Breast epithelium (tissue), 3 donors: Measurements from ENCODE around the gene MRPS2.
"Not testable (repeated sequence)": the region's sequence is repeated elsewhere in the genome, so short reads cannot be mapped to it uniquely, and the experiment has no call there.

Experiments
- POLR2A ChIP-seq: fragments of 450-650 bp; IDR thresholded peaks from one replicate; pipeline ENCODE4 v1.6.1; 2016; ENCODE audit warnings: antibody characterized with exemption, mild to moderate bottlenecking, moderate library complexity
- POLR2AphosphoS5 ChIP-seq, 3 donors: sonication (generic); formaldehyde crosslinking; IDR thresholded peaks; one replicate each; pipeline ENCODE4 v1.6.1; 2017; ENCODE audit warnings: antibody characterized with exemption in 3 of 3
- TF ChIP-seq, protein P1 (sequence below), 3 donors: fragments of 450-650 bp; IDR thresholded peaks; one replicate each; pipeline ENCODE4 v1.5.1; 2016 to 2017; ENCODE audit warnings: antibody characterized with exemption in 3 of 3, mild to moderate bottlenecking in 3 of 3, moderate library complexity in 3 of 3

DNA sequence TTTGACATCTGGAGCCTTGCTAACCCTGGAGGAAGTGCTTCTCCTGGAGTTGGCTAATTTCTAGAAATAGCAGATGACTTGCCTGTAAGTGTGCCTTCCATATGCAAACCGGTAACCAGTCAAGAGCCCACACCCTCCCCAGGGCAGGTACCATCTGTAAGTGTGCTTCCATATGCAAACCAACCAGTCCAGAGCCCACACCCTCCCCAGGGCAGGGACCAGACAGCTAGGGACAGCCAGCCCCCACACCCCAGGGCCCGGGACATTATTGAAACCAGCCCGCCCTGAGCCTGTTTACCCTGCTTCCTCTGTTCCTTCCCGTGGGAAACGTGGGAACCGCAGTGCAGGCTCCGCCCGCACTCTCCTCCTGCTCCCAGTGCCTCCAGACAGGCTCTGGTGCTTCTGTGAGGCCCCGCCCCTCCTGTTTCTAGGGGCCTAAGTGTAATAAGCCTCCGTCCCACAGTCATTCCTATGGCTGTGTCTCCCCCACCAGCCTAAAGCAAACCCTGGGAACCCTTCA lies 33.8 kb downstream of the MRPS2 start:
- not testable (repeated sequence) for TF ChIP-seq POLR2A; POLR2AphosphoS5 (IDR thresholded peaks at IDR 0.05)
- TF ChIP-seq, protein P1, sequence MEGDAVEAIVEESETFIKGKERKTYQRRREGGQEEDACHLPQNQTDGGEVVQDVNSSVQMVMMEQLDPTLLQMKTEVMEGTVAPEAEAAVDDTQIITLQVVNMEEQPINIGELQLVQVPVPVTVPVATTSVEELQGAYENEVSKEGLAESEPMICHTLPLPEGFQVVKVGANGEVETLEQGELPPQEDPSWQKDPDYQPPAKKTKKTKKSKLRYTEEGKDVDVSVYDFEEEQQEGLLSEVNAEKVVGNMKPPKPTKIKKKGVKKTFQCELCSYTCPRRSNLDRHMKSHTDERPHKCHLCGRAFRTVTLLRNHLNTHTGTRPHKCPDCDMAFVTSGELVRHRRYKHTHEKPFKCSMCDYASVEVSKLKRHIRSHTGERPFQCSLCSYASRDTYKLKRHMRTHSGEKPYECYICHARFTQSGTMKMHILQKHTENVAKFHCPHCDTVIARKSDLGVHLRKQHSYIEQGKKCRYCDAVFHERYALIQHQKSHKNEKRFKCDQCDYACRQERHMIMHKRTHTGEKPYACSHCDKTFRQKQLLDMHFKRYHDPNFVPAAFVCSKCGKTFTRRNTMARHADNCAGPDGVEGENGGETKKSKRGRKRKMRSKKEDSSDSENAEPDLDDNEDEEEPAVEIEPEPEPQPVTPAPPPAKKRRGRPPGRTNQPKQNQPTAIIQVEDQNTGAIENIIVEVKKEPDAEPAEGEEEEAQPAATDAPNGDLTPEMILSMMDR (IDR thresholded peaks at IDR 0.05): not testable (repeated sequence)
